T-helper 2 cell treated with Interferon-gamma antibody and Interleukin-4, amounts not matched to agents 100 ng/mL and 5 ng/mL, for 36 hours (primary cell): Measurements from ENCODE around the gene SUSD4. TPM values are rescaled to one million over a fixed set of nuclear protein-coding genes. Genes with fewer than 3 reads are reported as not detected.

ENCODE experiments used
- intact Hi-C: fragments of 100-400 bp; cut with micrococcal nuclease; formaldehyde crosslinking; loops from one replicate; pipeline ENCODE4 v1.15.1; 2023
- total RNA-seq: library from RNA; stranded (reverse); gene quantifications from 2 replicates; pipeline ENCODE4 v1.2.3, GENCODE V29; 2022

SUSD4 gene
- total RNA-seq, 1 donor from 2014 or later = 2.4 TPM

DNA sequence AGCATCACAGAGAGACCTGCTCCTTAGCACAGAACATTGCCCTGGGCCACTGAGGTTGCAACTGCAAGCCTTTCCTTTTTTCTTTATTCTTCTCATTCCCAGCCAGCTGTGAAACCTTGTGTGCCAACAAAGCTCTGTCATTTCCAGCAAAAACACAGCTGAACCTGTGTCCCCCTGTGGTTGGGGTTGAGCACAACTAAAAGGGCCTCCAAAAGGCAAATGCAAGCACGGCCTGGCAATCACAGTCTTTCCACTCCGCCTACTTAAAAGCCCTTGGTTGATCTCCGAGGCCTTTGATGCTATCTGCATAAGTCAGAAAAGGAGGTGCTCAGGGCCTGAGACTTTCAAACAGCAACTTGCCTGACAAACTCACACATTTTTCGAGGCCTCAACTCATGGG, 32.7 kb downstream of the SUSD4 start:
- intact Hi-C loops = no loop called here

DNA sequence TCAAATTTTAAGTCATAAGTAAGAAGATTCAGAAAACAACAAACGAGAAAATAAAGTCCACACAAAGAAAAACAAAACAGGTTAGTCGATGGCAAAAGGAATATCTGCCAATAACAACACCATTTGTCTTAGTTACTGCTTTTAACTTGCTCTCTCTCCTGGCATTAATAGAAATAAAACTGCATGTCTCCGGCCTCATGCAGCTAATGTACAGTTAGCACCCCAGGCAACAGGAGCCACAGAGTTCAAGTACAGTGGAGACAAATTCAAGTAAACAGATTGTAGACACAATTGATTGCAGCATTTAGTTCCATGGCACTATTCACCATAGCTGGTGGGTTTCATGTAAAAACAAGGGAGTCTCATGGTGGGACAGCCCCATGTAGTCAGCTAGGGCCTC, 33.5 kb downstream of the SUSD4 start:
- intact Hi-C loops = no loop called here

DNA sequence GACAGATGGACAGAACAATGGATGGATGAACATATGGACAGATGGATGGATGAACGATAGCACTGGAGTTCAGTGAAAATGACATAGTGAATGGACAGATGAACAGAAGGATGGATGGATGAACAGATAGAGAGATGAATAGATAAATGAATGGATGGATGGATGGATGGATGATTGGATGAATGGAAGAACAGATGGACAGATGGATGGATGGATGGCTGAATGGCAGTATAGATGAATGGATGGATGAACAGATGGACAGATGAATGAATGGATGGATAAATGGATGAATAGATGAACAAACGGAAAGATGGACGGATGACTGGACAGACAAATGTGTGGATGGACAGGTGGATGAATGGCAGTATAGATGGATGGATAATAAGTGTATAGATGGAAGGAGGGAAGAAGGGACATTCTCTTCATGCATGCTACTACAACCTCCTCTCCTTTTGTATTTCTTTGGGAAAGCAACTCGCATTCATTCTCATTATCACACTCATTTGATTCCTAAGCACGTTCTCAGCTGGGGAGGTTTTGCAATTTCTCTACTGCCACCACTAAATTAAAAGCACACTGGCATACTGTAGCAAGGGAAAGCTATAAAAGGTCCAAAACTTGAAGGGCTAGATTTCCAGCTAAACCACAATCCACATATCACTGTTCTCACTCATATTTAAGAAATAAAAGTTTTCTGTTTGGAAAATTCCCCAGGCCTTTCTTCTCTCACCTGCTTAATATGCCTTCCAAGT, 34.1 kb downstream of the SUSD4 start:
- intact Hi-C loops = no loop called here

DNA sequence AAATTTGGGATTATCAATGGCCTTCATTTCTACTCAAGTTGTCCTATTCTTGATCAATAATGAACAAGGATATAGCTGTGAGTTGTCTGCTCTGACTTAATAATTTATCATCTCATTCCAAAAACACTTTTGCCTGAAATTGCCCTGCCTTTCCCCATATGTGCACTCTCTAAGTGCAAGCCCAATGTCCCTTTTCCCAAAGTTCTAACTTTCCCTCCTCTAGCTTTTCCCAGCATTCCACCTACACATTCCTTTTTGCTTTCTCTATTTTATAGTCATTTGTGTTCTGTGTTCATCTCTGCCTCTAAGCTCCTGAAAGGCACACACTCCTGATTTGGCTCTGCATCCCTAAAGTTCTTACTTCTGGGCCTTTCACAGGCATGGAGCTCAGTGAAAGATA, 34.7 kb downstream of the SUSD4 start:
- intact Hi-C loops = no loop called here

DNA sequence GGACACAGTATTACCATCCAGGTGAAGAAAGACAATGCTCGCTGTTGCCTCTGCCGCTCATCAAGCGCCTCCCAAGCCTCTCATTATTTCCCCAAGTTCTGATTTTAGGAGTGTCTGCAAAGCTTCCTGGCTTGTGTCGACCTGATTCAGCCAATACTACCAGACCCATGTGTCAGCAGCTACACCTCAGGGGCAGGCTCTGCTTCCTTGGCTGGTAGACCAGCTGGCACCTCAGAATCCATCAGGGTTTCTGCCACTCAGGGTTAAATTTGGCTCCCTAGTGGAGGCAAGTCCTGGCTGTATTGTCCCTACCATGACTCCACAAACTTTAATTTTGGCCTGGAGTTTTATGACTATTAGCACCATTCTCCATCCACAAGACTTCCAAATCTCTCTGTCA, 35.4 kb downstream of the SUSD4 start:
- intact Hi-C loops = no loop called here

DNA sequence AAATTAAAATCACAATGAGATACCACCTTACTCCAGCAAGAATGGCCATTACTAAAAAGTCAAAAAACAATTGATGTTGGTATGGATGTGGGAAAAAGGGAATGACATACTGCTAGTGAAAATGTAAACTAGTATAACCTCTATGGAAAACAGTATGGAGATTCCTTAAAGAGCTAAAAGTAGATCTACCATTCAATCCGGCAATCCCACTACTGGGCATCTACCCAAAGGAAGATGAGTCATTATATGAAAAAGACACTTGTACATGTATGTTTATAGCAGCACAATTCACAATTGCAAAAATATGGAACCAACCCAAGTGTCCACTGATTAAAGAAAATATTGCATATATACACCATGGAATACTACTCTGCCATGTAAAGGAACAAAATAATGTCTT, 37.2 kb downstream of the SUSD4 start:
- intact Hi-C loops = no loop called here

DNA sequence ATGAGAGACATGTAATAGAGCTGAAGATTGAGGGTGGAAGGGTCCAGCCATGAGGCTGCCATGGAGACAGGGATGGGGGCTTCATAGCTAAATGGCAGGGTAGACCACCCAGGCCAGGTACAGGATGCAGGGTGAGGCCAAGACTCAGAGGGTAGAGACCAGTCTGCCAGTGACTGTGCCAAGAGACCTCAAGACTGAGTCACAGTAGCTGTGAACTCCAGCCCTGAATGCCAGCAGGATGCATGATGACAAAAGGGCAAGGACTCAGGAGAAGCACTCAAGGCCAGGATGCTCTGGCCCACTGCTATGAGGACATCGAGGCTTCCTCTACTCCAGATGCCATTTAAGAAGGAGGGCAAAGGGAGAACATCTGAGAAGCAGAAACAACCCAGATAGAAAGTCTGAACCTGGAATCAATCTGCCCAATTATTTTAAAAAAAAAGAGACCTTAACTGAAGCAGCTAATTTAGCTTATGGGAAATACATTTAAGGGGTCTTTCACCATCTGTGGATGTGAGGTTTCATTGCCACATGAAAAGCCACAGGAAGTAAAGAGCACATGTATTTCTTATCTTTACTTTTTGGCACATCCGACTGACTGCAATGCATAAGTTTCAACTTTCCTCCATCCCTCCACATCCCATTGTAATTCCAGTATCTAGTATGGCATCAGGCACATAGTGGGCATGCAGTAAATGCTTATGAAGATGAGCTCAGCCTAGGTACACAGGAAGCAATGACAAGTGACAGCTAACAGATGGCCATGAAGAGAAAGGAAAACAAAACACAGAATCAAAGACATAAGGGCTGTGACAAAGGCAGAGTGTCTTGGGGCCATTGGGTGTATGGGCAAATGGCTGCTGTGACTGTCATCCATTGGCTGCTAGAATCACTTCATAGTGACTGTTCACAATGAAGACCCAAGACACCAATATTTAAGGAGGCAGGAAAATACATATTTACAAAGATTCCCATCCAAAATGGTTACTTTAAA, 40.2 kb downstream of the SUSD4 start:
- intact Hi-C loops = no loop called here

DNA sequence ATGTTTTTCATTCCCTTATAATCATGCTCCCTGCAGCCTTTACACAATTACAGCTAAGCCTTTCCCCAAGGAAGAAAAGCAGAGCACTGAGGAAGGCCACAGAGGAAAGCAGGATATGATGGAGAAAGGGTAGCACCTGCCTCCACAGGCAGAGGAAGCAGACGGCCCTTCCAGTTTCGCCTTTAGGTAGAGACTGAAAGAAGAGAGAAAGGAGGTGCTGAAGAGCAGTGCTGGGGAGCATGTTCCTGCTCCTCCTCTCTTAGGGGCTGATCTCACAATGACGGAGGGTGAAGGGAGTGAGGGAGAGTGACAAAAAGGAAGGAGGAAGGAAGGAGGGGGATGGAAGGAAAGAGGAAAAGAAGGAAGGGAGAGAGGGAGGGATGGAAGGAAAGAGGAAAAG, 41.1 kb downstream of the SUSD4 start:
- intact Hi-C loops = no loop called here

DNA sequence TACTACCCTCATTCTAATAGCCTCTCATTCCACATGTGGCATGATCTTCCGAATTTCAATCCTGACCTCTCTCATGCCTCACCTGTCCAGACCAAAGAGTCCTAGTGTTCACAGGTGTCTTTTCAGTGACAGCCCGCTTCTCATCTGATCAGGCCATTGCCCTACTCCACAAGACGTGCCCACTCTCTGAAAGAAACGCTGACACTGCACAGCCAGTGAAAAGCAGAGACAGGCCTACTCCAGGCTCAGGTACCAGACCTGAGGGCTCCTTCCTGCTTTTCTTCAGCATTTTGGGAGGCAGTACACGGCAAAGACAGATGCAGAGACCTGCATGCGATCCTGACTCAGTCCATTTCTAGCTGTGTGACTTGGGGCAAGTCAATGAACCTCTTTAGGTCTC, 43.0 kb downstream of the SUSD4 start:
- intact Hi-C loops = no loop called here

DNA sequence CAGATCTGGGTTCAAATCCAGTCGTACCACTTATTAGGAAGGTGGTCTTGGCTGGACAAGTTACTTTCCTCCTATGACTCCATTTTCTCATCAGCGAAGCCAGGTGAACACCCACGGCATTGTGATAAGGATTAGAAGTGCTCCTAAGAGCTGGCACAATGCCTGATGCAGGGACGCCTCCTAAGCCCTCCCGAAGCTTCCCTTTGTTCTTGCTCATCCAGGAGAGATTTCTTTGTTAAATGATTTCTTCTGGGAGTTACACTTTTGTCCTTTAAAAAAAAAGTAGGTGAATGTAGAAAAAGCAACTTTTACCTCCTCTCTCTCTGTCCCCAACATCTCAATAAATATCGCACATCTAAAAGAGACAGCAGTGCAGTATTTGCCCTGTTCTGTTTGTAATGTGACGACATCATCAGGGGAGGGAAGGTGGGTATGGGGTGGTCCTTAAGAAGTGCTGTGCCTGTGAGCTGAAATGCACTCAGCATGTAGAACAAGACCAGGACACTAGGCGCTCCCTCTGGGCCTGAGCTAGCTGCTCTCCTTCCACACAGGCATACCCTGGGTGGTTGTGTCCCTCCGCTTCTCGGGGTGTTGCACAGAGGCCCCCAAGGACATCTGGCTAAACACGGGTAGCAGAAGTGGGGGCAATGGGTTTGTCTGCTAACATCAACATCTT, 43.9 kb downstream of the SUSD4 start:
- intact Hi-C loops = no loop called here

DNA sequence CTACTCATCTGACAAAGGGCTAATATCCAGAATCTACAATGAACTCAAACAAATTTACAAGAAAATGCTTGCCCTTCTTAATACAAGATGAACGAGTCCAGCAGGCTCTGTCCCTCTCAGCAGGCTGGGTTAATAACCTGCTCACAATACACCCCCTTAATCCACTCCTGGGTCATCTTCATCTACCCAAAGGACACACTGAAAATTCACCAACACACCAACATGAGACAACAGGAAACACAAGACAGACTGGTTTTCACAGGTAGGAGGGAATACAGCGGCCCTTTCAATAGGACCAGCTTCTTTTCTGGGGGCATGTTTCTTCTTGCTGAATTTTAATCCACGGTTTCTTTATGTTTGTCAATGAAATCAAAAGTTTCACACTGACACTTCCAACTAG, 44.6 kb downstream of the SUSD4 start:
- intact Hi-C loops = no loop called here

DNA sequence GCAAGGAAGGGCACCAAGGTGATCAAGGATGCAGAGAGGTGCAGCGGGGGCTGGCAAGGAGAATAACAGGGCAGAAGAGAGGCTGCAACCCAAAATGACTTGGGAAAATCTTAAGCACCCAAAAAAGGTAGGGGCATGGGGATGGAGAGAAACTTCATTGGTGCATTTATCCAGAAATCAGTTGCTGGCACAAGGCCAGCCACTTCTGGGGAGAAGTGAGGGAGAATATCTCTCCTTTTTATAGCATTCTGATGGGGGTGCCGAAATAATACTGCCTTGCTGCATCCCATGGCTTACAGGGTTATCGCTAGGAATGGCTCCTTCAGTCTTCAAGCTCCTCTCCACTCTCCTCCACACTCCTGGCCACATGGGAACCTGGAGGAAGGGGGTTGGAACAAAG, 47.9 kb downstream of the SUSD4 start:
- intact Hi-C loops = no loop called here

DNA sequence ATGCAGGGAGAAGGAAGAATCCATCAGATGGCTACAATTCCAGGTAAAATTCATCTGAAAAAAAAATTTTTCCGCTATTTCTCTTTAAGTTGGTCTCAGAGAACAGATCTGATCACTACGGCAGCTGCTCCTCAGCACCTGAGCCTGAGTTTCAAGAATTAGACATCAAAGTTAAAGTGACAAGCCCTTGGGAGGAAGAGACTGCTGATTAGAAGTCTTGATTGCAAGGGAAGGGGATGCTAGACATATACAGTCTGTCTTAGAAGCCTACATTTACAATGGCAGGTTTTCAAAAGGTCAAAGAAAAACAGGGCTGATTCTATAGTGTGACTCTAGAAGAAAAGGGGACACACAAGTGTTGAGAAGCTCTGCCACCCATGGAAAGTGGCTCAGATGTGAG, 48.3 kb downstream of the SUSD4 start:
- intact Hi-C loops = no loop called here

DNA sequence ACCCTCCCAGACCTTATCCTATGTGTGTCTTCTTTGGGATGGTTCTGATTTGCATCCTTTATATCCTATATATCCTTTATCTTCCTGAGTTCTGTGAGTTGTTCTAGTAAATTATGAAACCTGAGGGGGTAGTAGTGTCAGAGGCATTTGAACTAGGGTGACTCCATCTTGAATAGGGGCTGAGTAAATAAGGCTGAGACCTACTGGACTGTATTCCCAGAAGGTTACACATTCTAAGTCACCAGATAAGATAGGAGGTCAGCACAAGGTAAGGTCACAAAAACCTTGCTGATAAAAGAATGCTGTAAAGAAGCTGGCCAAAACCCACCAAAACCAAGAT, 50.6 kb downstream of the SUSD4 start:
- intact Hi-C loops = no loop called here

DNA sequence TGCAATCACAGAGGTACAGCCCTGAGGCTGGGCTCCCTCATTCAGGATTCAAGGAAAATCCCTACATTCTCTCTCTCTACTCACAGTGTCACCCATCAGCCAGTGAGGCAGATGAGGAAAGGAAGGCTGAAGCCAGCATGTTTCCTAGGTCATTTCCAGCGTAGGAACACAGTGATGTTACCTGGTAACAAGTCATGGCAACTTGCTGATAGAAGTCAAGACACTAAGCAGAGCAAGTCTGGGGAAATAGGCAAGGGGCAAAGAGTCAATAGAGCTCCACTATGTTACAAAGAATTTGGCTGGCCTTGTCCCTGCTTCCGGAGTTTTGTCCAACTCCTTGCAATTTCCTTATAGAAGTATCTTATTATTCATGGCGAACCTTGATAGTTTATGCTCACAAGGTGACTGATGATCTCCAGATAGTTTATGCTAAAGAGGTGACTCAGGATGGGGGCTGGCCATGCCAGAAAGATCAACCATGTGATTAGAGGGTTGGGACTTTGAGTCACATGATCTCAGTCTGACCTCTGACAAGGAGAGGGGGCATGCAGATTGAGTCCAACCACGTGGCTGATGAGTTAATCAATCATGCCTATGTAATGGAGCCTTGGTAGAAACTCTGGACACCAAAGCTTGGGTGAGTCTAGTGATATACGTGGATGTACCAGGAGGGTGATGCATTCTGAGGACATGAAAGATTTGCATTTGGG, 51.1 kb downstream of the SUSD4 start:
- intact Hi-C loops = no loop called here

DNA sequence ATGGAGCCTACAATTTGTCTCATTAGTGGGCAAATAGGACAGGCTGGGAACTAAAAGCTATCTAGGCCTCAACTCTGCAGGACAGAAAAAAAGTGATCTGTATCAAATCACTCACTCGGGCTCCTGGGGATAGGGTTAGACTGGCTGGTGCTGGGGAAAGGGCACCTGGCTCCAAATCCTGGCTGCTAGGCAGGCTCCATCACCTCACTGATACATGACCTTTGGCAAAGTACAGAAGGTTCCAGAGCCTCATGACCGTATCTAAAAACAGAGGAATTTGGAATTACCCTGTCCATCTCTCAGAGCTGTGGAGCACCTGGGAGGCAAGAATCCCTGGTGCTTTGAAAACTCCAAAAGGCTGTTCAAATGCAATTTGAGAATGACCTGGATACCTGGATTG, 51.7 kb downstream of the SUSD4 start:
- intact Hi-C loops = no loop called here

DNA sequence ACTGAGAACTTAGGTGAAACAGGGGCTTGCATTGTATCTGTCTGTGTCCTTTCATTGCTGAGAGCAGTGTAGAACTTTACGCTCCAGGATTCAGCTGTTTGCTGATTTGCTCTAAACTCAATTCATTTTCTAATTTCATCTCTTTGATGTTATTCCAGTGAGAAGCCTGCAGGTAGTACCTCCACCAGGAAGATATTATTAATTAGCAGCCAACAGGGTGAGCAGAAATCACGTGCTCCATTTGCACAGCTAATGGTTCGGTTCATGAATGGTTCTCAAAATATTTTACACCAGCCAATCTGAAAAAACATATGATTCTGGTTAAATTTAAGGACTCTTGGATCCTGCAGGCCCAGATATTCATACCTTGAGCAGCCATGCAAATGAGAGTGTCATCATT, 52.1 kb downstream of the SUSD4 start:
- intact Hi-C loops = no loop called here

DNA sequence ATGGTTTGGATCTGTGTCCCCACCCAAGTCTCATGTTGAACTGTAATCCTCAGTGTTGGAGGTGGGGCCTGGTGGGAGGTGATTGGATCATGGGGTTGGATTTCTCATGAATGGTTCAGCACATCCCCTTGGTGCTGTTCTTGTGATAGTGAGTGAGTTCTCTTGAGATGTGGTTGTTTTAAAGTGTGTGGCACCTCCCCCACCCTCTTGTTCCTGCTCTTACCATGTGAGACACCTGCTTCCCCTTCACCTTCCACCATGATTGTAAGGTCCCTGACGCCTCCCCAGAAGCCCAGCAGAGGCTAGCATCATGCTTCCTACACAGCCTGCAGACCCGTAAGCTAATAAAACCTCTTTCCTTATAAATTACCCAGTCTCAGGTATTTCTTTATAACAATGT, 55.8 kb downstream of the SUSD4 start:
- intact Hi-C loops = no loop called here

DNA sequence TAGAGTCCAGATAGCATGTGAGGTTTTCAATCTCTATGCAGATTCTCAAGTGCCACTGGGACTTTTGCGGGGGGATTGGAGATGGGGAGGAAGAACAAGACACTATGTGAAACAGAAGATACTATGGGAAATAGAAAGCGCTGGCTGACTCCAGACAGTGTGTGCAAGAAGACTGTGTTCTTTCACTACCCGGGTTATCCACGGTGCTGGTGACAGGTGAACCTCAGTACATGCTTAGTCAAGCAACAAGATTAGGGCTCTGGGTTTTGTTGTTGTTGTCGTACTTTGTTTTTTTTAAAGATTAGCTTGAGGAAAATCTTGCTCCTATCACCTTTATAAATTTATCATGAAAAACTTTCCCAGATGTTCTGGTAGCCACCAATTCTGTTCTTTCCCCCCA, 56.4 kb downstream of the SUSD4 start:
- intact Hi-C loops = no loop called here

DNA sequence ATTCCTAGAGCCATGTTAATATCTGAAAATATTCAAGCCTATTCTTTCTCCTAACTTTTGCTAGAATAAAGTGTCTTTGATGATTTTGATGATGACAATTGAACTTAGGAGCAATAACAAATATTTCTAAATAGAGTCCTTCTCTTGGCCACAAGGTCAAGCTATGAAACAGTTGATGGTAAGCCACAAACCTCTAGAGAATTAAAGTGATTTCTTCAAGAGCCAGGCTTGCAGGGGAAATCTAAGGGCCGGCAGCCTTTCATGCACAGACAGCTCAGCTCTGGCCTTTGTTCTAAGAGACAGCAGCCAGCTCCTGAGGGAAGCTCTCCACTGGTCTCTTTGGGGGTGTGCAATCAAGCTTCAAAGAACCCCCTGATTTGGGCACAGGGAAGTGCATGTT, 59.0 kb downstream of the SUSD4 start:
- intact Hi-C loops = no loop called here

DNA sequence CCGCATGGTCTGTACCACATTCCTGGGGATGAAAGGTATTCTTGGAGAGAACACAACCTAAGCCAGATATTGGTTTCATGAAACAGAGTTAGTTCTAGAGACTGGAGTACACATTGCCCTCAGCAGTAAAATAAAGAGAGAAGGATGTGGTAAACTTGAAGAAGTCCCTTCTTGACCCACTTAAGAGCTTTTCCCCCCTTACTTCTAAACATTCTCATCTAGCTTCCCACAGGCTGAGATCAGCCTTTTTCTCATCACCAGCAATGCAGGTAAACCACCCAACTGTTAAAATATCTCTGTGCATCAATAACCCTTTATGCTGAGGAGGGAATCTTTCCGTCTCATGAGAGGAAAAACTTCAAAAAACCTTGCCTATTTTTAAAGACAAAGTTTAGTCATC, 62.6 kb downstream of the SUSD4 start:
- intact Hi-C loops = no loop called here

DNA sequence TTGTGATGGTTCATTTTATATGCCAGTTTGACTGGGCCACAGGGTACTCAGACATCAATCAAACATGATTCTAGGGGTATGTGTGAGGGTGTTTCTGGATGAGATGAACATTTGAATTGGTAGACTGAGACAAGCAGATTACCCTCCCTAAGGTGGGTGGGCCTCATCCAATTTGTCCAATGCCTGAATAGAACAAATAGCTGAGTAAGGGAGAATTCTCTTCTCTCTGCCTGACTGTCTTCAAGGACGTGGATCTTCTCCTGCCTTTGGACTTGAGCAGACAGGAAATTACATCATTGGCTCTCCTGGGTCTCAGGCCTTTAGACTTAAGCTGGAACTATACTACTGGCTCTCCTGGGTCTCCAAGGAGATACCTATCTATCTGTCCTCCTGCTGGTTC, 64.4 kb downstream of the SUSD4 start:
- intact Hi-C loops = no loop called here
